Measurements from ENCODE around the gene C13orf46.

- TF ChIP-seq REST (IDR thresholded peaks at IDR 0.05) (no peak), FOXA1 (IDR thresholded peaks at IDR 0.05) (no peak), CTCF (IDR thresholded peaks at IDR 0.05; ENCODE audit: low read depth, low read length, missing input control) (no peak), YY1 (IDR thresholded peaks at IDR 0.05) (no peak), GABPA (IDR thresholded peaks at IDR 0.05 in 1 of 2, conservative IDR thresholded peaks at IDR 0.05 in 1 of 2) (no peak), ATF3 (IDR thresholded peaks at IDR 0.05) (no peak), TAF1 (conservative IDR thresholded peaks at IDR 0.05) (no peak), RAD21 (IDR thresholded peaks at IDR 0.05) (no peak), JUND (IDR thresholded peaks at IDR 0.05) (no peak), NR2F2 (IDR thresholded peaks at IDR 0.05) (no peak)
Measured at GRCh38 chr13:113969311-113969972, 4.4 kb downstream of the C13orf46 start.
